Hematopoietic multipotent progenitor cell treated with erythropoietin and hydrocortisone succinate and interleukin-3 and kit ligand, for 6 days (in vitro differentiated cells): ENCODE measurements around the gene PLEKHG4B.
A peak's percentile ranks its signal among the peaks of the same experiment; 100 is the strongest.

ENCODE experiments used
- DNase-seq: peaks from one replicate; pipeline ENCODE4 v3.0.0-alpha.2; 2015

Gene PLEKHG4B

GRCh38 chr5:75331-76320 is 16.3 kb upstream of the PLEKHG4B start:
- no peak for DNase-seq

DNA sequence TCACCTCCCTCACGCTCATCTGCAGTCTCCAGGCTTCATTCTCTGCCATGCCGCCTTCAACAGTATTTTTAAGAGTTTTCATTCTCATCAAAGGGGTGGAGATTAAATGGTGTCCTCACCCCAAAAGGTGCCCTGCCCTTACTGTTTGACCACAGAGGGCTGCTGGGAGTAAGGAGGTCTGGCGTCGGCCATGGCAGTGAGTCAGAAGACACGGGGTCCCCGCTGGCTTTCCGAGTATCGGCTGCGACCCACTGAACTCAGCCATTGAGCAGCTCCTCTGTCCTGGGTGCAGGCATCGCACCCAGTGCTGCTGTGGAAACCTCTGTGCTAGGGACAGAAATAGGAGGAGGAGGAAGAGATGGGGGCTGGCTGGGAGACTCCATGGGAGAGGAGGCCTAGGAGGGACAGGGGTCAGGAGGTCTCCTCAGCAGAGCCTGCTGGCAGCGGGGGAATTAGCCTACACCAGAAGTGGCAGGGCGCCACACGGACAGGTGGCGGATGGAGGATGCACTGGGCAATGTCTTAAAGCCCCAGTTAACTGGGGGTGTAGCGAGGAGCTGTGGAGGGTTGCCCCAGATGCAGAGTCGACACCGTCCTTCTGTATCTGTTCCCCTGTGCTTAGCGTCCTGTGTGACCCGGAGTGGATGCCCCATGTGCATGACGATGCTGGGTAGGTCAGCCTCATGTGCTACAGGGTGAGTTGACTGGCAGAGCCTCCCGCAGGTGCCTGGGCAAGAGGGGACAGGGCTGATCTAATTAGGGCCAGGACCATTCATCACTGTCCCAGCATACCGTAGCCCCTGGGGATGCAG is 15.4 kb upstream of the PLEKHG4B start:
- no peak for DNase-seq

- no peak for DNase-seq
These were observed 14.8 kb upstream of the PLEKHG4B start for GRCh38 chr5:77170-77501.

- DNase-seq, result no peak
These were observed 14.4 kb upstream of the PLEKHG4B start for GRCh38 chr5:77546-77945.

DNA sequence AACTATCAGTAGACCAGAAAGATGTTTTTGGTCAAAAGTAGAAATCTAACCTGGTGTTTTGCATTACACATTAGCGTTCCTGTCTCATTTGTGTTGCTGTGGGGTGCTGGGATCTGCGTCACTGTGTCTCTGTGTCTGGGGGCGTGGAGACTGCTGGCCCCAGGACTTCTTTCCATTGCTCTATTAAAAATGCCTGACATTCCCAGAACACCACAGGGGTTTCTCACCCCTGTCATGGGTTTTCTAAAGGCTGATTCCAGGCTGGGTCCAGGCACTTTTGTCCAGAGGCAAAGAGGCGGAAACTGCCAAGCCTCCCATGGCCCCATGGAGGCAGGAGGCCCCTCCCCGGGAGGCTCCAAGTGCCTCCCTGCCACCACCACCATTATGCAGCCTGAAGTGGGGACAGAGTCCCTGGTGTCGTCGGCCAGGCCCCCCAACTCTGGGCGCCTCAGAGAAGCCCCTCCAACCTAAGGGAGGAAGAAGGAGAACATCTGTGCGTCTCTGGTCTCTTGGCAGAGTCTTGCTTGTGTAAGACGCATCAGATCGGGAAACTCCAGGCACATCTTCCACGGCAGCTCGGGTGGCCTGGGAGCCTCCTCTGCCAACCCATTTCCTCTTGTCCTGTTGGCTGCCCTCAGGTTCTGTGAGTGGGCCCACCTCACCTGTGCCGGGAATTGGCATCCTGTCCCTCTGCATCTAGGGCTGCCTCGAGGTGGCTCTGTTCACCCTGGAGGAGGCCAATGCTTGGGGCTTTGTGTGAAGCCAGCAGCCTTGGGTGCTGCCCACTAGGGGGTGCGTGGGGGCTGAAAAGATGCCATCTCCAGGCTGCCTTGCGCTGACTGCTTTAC is 13.8 kb upstream of the PLEKHG4B start:
- peak; percentile 65 for DNase-seq

- no peak for DNase-seq
These were observed 13.2 kb upstream of the PLEKHG4B start for GRCh38 chr5:78805-79149.

DNA sequence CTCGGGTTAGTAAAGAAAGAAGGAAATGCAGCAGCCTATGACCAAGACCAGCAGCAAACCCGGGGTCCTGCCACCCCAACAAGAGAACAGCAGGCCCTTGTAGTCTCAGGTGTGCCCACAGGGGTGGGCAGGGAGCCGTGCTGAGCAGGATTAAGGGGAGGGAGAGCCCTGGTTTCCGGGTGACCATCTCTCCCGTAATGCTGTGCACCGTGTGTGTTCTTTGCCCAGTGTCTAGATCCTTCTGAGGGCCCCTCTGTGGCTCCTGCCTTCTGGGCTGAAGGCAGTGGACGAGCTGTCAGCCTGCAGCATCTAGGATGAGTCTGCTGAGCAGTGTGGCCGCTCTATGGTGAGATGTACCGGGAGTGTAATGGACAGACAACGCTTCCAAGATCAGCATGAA is 12.7 kb upstream of the PLEKHG4B start:
- DNase-seq, result no peak

GRCh38 chr5:79821-80220 is 12.1 kb upstream of the PLEKHG4B start:
- no peak for DNase-seq

DNA sequence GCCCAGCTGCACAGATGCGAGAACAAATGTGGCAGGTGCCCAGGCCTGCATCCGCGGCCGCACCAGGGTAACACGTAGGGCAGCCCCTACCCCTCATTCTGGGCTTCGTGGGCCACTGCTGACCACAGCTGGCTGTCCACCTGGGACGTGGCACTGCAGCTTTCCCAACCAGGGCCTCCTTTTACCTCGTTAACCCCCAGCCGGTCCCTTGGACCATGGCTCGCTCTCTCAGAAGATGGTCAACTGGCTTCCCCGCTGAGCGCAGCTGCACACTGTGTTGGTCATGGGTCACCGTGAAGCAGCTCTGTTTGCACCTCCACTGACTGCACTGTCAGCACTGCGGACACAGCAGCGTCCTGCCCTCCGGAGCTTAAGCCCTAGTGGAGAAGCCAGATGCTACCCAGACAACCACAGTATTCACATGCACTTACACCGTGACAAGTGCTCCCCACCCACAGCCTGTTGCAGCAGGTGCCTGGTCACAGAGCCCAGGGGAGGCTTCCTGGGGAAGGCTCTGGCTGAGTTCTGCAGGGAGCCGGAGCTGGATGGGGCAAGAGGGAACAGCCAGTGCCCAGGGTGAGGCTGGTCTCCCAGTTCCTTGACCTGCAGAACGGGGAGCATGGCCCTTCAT is 10.5 kb upstream of the PLEKHG4B start:
- no peak for DNase-seq

DNA sequence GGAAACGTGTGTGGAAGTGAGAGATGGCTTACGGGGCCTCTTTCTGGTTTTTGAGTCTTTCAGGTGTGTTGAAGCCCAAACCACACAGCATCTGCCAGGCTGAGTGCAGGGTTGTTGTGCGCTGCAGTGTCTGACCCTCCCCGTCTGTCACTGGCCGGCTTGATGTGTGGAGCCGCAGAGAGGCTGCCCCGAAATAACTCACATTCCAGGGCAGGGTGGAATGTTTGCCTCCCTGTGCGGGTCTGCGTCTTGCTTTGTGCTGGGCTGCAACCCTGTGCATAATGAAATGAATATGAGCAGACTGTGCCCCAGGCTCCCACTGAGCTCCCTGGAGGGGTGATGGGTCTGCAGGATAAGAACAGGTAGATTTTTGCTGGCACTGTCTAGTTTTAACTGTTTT is 9.9 kb upstream of the PLEKHG4B start:
- no peak for DNase-seq

DNA sequence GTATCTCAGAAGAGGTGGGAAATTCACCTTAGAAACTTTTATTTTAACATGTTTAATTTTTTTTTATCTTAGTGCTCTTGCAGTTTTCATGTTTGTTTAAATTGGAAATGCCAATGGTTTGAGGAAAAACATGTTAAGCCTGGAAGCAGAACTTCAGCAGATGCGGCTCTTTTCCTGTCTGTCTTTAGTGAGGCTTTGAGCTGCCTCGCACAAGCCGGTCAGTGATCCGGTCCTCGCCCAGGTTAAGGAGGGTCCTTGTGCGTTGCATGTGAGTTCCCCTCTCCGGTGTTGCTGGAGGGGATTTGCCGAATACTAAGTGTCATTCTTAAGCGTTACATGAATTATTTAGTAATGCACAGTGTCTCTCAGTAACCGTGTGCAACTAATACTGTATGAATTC is 9.4 kb upstream of the PLEKHG4B start:
- no peak for DNase-seq

- DNase-seq, result no peak
These were observed 8.9 kb upstream of the PLEKHG4B start for GRCh38 chr5:83029-83428.

- DNase-seq, result no peak
These were observed 6.5 kb upstream of the PLEKHG4B start for GRCh38 chr5:85334-85995.

GRCh38 chr5:89337-90286 is 2.4 kb upstream of the PLEKHG4B start:
- no peak for DNase-seq

DNA sequence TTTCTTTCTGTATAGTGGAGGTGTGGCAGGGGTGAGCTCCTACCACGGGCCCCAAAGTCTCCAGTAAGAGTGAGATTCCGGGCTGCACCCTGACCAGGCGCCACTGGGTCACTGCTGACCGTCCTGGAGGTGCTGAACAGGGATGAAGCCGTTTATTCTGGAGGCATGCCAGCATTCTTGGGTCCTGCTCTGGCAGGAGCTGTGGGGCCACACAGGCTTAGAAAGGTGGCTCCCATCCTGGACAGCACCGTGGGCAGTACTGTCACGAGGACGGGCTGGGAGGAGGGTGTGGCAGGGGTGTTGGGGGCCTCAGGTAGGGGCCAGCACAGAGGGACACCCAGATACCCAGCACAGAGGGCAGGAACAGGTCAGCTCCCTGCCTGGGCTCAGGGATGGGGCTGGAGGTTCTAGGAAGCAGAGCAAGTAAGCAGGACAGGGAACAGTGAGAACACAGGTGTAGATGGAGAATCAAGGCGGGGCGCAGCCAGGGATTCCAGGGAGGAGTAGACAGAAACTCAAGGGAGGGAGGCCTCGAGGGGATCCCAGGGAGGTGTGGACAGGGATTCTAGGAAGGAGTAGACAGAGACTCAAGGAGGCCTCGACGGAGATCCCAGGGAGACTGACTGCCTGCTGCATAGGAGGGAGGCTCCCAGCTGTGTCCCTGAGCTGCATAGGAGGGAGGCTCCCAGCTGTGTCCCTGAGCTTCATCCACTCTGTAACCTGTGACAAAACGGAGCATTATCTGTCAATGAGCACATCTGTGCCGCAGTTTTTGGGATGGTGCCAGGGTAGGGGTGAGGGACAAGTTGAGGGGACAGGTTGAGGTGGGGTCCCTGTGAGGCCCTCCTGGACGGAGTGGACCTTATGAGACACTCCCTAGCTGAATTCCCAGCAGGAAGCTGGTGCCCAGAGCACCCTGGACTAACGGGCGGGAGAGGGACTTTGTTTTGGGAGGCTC is 1.1 kb upstream of the PLEKHG4B start:
- no peak for DNase-seq

GRCh38 chr5:92401-93220 is 643 bp downstream of the PLEKHG4B start:
- DNase-seq, result peak; percentile 4

- DNase-seq, result no peak
These were observed 1.4 kb downstream of the PLEKHG4B start for GRCh38 chr5:93221-93980.
